ENCODE data around the gene NFATC1. TPM values are rescaled to one million over a fixed set of nuclear protein-coding genes. Genes with fewer than 3 reads are reported as not detected.

The NFATC1 gene
- polyA plus RNA-seq, 1 of the 3 experiments (the other 2 are of a cell fraction) = 0.02 TPM

DNA sequence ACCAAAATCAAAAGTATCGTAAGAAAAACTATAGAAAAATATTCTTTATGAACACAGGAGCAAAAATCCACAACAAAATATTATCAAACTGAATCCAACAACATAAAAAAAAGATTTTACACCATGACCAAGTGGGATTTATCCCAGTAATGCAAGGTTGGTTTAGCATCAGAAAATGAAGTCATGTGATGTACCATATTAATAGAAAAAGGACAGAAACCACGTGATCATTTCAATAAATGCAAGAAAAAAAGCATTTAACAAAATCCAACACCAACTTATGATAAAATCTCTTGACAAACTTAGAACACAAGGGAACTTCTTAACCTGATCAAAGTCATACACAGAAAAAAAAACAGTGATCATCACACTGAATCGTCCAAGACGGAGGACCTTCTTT, 105.3 kb downstream of the NFATC1 start (continued):
- TF ChIP-seq, protein P1, sequence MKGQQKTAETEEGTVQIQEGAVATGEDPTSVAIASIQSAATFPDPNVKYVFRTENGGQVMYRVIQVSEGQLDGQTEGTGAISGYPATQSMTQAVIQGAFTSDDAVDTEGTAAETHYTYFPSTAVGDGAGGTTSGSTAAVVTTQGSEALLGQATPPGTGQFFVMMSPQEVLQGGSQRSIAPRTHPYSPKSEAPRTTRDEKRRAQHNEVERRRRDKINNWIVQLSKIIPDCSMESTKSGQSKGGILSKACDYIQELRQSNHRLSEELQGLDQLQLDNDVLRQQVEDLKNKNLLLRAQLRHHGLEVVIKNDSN (IDR thresholded peaks at IDR 0.05; ENCODE audit: borderline replicate concordance, low read depth) = no peak

DNA sequence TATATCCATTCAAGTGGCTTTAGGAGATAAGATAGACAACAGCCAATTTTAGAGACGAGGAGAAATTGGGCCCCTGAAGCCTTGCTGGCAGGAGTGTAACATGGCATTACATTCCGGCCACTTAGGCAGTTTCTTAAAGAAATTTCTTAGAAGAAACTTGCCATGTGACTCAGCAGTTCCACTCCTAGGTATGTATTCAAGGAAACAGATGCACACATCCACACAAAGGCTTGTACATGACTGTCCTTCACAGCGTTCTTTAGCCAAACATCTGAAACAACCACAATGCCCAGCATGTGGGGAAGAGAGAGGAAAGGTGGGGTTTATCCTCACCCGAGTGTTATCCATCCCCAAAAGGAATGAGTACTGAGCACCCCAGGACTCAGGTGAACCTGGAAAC, 107.1 kb downstream of the NFATC1 start:
- Histone ChIP-seq H3K36me3 (replicated peaks in 1 of 2; ENCODE audit: control insufficient read depth in 1 of 2, insufficient read depth in 2 of 2, low read length in 1 of 2) (peaks cover 0 to 6% of the 10 kb centered on the region in 2 experiments), H3K9me3 (0 out of 2 replicates have a peak, but pooled peaks cover 17% of the 10 kb centered on the region), H3K27me3 (ENCODE audit: insufficient read depth) (peaks cover 43% of the 10 kb centered on the region), H2AFZ (ENCODE audit: low read depth) (no peak overlapping the region), H3K9ac (no peak overlapping the region), H3K79me2 (ENCODE audit: insufficient read depth) (no peaks in the 10 kb centered on the region), H3K4me3 (ENCODE audit: low read depth in 2 of 2, low read length in 1 of 2) (no peak overlapping the region), H3K9me2 (no peaks in the 10 kb centered on the region), H3F3A (replicated peaks; ENCODE audit: insufficient read depth) (no peaks in the 10 kb centered on the region), H3K27ac (ENCODE audit: low read depth in 2 of 2, low read length in 1 of 2) (no peak overlapping the region), H3K4me1 (ENCODE audit: control insufficient read depth in 1 of 2, insufficient read depth in 2 of 2, low read depth in 1 of 2, low read length in 1 of 2) (no peaks in the 10 kb centered on the region; a peak in 1 of 4 replicates), H3K4me2 (no peak overlapping the region), H4K20me1 (ENCODE audit: insufficient read depth) (no peaks in the 10 kb centered on the region)
- TF ChIP-seq NRF1 (IDR thresholded peaks at IDR 0.05; ENCODE audit: low read depth, low read length) = no peak
- TF ChIP-seq ELF1 (IDR thresholded peaks at IDR 0.05) = no peak
- no peak for TF ChIP-seq FOXM1 (IDR thresholded peaks at IDR 0.05; ENCODE audit: low read depth)
- TF ChIP-seq, protein P2, sequence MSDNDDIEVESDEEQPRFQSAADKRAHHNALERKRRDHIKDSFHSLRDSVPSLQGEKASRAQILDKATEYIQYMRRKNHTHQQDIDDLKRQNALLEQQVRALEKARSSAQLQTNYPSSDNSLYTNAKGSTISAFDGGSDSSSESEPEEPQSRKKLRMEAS (IDR thresholded peaks at IDR 0.05; ENCODE audit: low read depth) = no peak
- no peak for TF ChIP-seq POLR2AphosphoS5 (IDR thresholded peaks at IDR 0.05; ENCODE audit: low read depth, low read length)
- no peak for TF ChIP-seq RXRA (IDR thresholded peaks at IDR 0.05; ENCODE audit: borderline replicate concordance, low read depth)
- no peak for TF ChIP-seq NFIC (IDR thresholded peaks at IDR 0.05; ENCODE audit: borderline replicate concordance)
- no peak for TF ChIP-seq JUND (IDR thresholded peaks at IDR 0.05)
- TF ChIP-seq RFX5 (IDR thresholded peaks at IDR 0.05; ENCODE audit: low read length) = no peak
- TF ChIP-seq CHD2 (IDR thresholded peaks at IDR 0.05; ENCODE audit: low read length, partially characterized antibody) = no peak
- TF ChIP-seq YY1 (IDR thresholded peaks at IDR 0.05; ENCODE audit: low read depth) = no peak
- TF ChIP-seq, protein P3, sequence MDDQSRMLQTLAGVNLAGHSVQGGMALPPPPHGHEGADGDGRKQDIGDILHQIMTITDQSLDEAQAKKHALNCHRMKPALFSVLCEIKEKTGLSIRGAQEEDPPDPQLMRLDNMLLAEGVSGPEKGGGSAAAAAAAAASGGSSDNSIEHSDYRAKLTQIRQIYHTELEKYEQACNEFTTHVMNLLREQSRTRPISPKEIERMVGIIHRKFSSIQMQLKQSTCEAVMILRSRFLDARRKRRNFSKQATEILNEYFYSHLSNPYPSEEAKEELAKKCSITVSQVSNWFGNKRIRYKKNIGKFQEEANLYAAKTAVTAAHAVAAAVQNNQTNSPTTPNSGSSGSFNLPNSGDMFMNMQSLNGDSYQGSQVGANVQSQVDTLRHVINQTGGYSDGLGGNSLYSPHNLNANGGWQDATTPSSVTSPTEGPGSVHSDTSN (IDR thresholded peaks at IDR 0.05) = no peak
- TF ChIP-seq TEAD4 (IDR thresholded peaks at IDR 0.05; ENCODE audit: borderline replicate concordance, insufficient read depth) = no peak
- no peak for TF ChIP-seq MEF2A (IDR thresholded peaks at IDR 0.05; ENCODE audit: borderline replicate concordance, low read depth)
- no peak for TF ChIP-seq RCOR1 (IDR thresholded peaks at IDR 0.05; ENCODE audit: low read length)
- POLR2A ChIA-PET = no interaction called here
- CTCF ChIA-PET = no interaction called here
- WGBS (ENCODE audit: low lambda C conversion rate) = 4% methylated on average over 4 of the region's 4 CpGs
- no peak for DNase-seq

DNA sequence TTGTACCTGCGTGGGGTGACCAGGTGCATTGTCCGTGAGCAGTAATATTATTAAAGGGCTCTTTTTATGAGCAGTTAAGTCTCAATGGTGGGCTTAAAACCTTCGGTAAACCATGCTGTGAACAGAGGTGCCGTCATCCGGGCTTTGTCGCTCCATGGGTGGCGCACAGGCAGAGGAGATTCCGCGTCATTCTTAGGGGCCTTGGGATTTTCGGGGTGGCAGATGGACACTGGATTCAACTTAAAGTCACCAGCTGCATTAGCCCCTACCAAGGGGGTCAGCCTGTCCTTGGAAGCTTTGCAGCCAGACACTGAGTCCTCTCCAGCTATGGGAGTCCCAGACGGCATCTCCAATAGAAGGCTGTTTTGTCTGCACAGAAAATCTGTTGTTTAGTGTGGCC, 107.7 kb downstream of the NFATC1 start:
- ChIA-PET CTCF (interaction anchor here (1.3 kb wide), 1 partner anchor 27 kb away, joined by 3 read pairs; no protein-coding TSS in a partner anchor), POLR2A (no interaction called here)
- H3K9me3 ChIP-seq = 0 out of 2 replicates have a peak, but pooled peaks cover 14% of the 10 kb centered on the region
- 32% methylated on average over 11 of the region's 11 CpGs for WGBS (ENCODE audit: low lambda C conversion rate)
- no peaks in the 10 kb centered on the region for H3F3A ChIP-seq (replicated peaks; ENCODE audit: insufficient read depth)
- no peak overlapping the region for H3K4me2 ChIP-seq
- H3K4me3 ChIP-seq (ENCODE audit: low read depth in 2 of 2, low read length in 1 of 2) = no peak overlapping the region
- no peak overlapping the region for H3K9ac ChIP-seq
- no peaks in the 10 kb centered on the region for H3K9me2 ChIP-seq
- H3K27me3 ChIP-seq (ENCODE audit: insufficient read depth) = peaks cover 50% of the 10 kb centered on the region
- TF ChIP-seq GABPA (IDR thresholded peaks at IDR 0.05; ENCODE audit: low read depth) (no peak), RXRA (IDR thresholded peaks at IDR 0.05; ENCODE audit: borderline replicate concordance, low read depth) (no peak), RAD21 (IDR thresholded peaks at IDR 0.05; ENCODE audit: low read length) (no peak), POLR2AphosphoS5 (IDR thresholded peaks at IDR 0.05; ENCODE audit: low read depth, low read length) (no peak)
- no peak overlapping the region for H3K27ac ChIP-seq (ENCODE audit: low read depth in 2 of 2, low read length in 1 of 2)
- peaks cover 0 to 6% of the 10 kb centered on the region in 2 experiments for H3K36me3 ChIP-seq (replicated peaks in 1 of 2; ENCODE audit: control insufficient read depth in 1 of 2, insufficient read depth in 2 of 2, low read length in 1 of 2)
- no peak for DNase-seq
- no peaks in the 10 kb centered on the region; a peak in 1 of 4 replicates for H3K4me1 ChIP-seq (ENCODE audit: control insufficient read depth in 1 of 2, insufficient read depth in 2 of 2, low read depth in 1 of 2, low read length in 1 of 2)
- no peaks in the 10 kb centered on the region for H3K79me2 ChIP-seq (ENCODE audit: insufficient read depth)
- H2AFZ ChIP-seq (ENCODE audit: low read depth) = no peak overlapping the region
- no peaks in the 10 kb centered on the region for H4K20me1 ChIP-seq (ENCODE audit: insufficient read depth)
